ENCODE data around the gene RAB10.

DNA sequence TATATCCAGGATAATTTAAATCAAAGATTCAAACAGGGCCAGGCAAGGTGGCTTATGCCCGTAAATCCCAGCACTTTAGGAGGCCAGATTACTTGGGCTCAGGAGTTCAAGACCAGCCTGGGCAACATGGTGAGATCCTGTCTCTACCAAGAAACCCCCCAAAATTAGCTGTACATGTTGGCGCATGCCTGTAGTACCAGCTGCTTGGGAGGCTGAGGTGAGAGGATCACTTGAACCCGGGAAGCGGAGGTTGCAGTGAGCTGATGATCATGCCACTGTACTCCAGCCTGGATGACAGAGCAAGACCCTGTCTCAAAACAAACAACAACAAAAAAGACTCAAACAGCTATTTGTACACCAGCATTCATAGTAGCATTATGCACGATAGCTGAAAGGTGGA lies 9.2 kb downstream of the RAB10 start:
- TF ChIP-seq CTCF (conservative IDR thresholded peaks at IDR 0.05) (no peak), ZFX (IDR thresholded peaks at IDR 0.05) (no peak)

Measured in C4-2B (cell line).